ENCODE data around the gene LSM11.

DNA sequence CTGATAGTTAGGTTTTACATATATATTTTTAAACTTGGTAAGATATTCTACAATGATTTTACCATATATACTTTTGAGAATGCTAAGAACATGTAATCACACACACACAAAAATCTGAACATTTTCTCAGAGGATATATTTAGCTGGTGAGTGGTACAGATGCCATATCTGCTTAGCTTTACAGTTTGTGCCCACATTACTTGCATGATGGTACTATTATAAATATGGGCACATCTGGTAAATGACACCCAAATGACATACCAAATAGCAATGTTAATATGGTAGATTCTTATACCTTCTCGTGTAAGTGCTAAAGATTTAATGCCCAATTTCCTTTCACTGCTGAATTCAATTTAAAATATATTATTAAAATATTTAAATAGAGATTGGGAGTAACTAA, 56.6 kb downstream of the LSM11 start:
- TF ChIP-seq, protein P1, sequence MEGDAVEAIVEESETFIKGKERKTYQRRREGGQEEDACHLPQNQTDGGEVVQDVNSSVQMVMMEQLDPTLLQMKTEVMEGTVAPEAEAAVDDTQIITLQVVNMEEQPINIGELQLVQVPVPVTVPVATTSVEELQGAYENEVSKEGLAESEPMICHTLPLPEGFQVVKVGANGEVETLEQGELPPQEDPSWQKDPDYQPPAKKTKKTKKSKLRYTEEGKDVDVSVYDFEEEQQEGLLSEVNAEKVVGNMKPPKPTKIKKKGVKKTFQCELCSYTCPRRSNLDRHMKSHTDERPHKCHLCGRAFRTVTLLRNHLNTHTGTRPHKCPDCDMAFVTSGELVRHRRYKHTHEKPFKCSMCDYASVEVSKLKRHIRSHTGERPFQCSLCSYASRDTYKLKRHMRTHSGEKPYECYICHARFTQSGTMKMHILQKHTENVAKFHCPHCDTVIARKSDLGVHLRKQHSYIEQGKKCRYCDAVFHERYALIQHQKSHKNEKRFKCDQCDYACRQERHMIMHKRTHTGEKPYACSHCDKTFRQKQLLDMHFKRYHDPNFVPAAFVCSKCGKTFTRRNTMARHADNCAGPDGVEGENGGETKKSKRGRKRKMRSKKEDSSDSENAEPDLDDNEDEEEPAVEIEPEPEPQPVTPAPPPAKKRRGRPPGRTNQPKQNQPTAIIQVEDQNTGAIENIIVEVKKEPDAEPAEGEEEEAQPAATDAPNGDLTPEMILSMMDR (IDR thresholded peaks at IDR 0.05; ENCODE audit: insufficient read depth, low read length, poor library complexity, severe bottlenecking): no peak
- no peak for TF ChIP-seq EZH2phosphoT487 (conservative IDR thresholded peaks at IDR 0.05; ENCODE audit: low read length)

Data from SU-DHL-6 (cell line).